C4-2B (cell line): ENCODE data around the gene PPP2R2C.

Experiments used
- ZFX ChIP-seq: fragments of 450-650 bp; IDR thresholded peaks from 2 replicates; pipeline ENCODE4 v1.6.1; 2017
- TF ChIP-seq, protein P1 (sequence below): fragments of 450-650 bp; conservative IDR thresholded peaks from 2 replicates; pipeline ENCODE4 v1.5.1; 2017; ENCODE audit warnings: mild to moderate bottlenecking

DNA sequence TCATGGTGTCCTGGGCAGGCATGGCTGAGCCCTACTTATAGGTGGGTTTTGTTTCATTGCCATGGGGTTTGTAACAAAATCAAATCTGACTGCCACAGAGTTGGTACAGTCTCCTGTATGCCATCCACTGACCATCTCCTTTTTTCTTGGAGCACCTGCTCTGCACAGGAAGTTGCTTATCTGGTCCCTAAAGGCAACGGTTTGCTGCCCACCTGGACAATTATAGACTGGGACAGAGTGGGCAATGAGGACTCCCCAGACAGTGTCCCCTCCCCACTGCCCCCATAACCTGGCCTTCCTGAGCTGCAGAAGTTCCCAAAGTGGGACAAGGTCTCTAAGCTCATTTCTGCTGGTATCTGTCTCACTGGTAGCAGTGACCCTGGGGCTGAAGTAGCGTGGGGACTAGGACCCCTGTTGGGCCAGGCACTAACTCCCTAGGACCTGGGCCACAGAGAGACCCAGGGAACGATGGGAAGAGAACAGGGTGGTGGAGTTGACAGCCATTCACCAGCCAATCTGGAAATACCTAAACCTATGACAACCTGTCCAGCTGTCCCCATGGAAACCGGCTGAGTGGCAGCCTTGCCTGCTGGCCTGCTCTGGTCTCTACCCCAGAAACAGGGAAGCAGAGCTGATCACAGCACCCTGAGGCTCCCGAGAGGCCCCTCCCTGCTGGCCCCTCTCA lies 138.1 kb downstream of the PPP2R2C start:
- TF ChIP-seq, protein P1, sequence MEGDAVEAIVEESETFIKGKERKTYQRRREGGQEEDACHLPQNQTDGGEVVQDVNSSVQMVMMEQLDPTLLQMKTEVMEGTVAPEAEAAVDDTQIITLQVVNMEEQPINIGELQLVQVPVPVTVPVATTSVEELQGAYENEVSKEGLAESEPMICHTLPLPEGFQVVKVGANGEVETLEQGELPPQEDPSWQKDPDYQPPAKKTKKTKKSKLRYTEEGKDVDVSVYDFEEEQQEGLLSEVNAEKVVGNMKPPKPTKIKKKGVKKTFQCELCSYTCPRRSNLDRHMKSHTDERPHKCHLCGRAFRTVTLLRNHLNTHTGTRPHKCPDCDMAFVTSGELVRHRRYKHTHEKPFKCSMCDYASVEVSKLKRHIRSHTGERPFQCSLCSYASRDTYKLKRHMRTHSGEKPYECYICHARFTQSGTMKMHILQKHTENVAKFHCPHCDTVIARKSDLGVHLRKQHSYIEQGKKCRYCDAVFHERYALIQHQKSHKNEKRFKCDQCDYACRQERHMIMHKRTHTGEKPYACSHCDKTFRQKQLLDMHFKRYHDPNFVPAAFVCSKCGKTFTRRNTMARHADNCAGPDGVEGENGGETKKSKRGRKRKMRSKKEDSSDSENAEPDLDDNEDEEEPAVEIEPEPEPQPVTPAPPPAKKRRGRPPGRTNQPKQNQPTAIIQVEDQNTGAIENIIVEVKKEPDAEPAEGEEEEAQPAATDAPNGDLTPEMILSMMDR = peak; percentile 52
- no peak for TF ChIP-seq ZFX
